ENCODE data around the gene NNAT. TPM values are rescaled to one million over a fixed set of nuclear protein-coding genes. Genes with fewer than 3 reads are reported as not detected.

NNAT gene
- total RNA-seq, 1 donor from 2014 or later: 65.2 TPM

- no peak for TF ChIP-seq CTCF (conservative IDR thresholded peaks at IDR 0.05; ENCODE audit: low read depth, low read length)
- DNase-seq (ENCODE audit: low read depth): no peak
- no peak overlapping the region for H3K4me3 ChIP-seq (ENCODE audit: low read depth, low read length)
Measured at GRCh38 chr20:37511610-37512275, 9.3 kb upstream of the NNAT start.

GRCh38 chr20:37513779-37514359 is 7.2 kb upstream of the NNAT start:
- no peak for TF ChIP-seq CTCF (conservative IDR thresholded peaks at IDR 0.05; ENCODE audit: low read depth, low read length)
- H3K4me3 ChIP-seq (ENCODE audit: low read depth, low read length): no peak overlapping the region
- DNase-seq (ENCODE audit: low read depth): no peak

GRCh38 chr20:37515876-37516275 is 5.2 kb upstream of the NNAT start:
- DNase-seq (ENCODE audit: low read depth): no peak
- no peak for TF ChIP-seq CTCF (conservative IDR thresholded peaks at IDR 0.05; ENCODE audit: low read depth, low read length)
- no peak overlapping the region for H3K4me3 ChIP-seq (ENCODE audit: low read depth, low read length)

- no peak for TF ChIP-seq CTCF (conservative IDR thresholded peaks at IDR 0.05; ENCODE audit: low read depth, low read length)
- H3K4me3 ChIP-seq (ENCODE audit: low read depth, low read length): no peak overlapping the region
- no peak for DNase-seq (ENCODE audit: low read depth)
Measured at GRCh38 chr20:37516811-37517750, 4.0 kb upstream of the NNAT start.

- DNase-seq (ENCODE audit: low read depth): no peak
- no peak for TF ChIP-seq CTCF (conservative IDR thresholded peaks at IDR 0.05; ENCODE audit: low read depth, low read length)
Measured at GRCh38 chr20:37518059-37518458, 3.0 kb upstream of the NNAT start.

GRCh38 chr20:37518606-37519507 is 2.2 kb upstream of the NNAT start:
- no peak overlapping the region for H3K4me3 ChIP-seq (ENCODE audit: low read depth, low read length)
- no peak for TF ChIP-seq CTCF (conservative IDR thresholded peaks at IDR 0.05; ENCODE audit: low read depth, low read length)
- DNase-seq (ENCODE audit: low read depth): no peak

More at GRCh38 chr20:37518059-37518458, 3.0 kb upstream of the NNAT start:
- H3K4me3 ChIP-seq (ENCODE audit: low read depth, low read length): no peak overlapping the region

All from epithelial cell of proximal tubule (primary cell).